K562 (cell line): Measurements from ENCODE around the gene TAL1. TPM values are rescaled to one million over a fixed set of nuclear protein-coding genes. Genes with fewer than 3 reads are reported as not detected.

Experiments
- BCLAF1 ChIP-seq, 2 experiments: fragments of 450-650 bp in 1 of 2; IDR thresholded peaks; 2 replicates each; pipeline ENCODE4 v1.6.1; 2011 to 2017; ENCODE audit warnings: low read depth in 2 of 2, antibody characterized with exemption in 1 of 2, borderline replicate concordance in 1 of 2, low read length in 1 of 2, mild to moderate bottlenecking in 1 of 2, mixed read lengths in 1 of 2; ENCODE audit not compliant: control insufficient read depth in 1 of 2
- BHLHE40 ChIP-seq: IDR thresholded peaks from 2 replicates; pipeline ENCODE4 v1.6.1; 2011; ENCODE audit warnings: low read length, improper control_type of control experiment
- CHD1 ChIP-seq: fragments of 200-600 bp; sonication (generic); IDR thresholded peaks from one replicate; pipeline ENCODE4 v1.6.1; 2012; ENCODE audit warnings: mild to moderate bottlenecking, moderate library complexity, low read length, inconsistent platforms
- DPF2 ChIP-seq: fragments of 450-650 bp; IDR thresholded peaks from 2 replicates; pipeline ENCODE4 v1.6.1; 2016
- EHMT2 ChIP-seq: fragments of 450-650 bp; IDR thresholded peaks from 2 replicates; pipeline ENCODE4 v1.6.1; 2018; ENCODE audit warnings: antibody characterized with exemption
- FOXJ3 ChIP-seq: sonication (generic); formaldehyde crosslinking; IDR thresholded peaks from 2 replicates; pipeline ENCODE4 v1.4.0; 2020; ENCODE audit warnings: mild to moderate bottlenecking, missing genetic modification reagents
- FOXO4 ChIP-seq: fragments of 450-650 bp; formaldehyde crosslinking; IDR thresholded peaks from 2 replicates; pipeline ENCODE4 v1.4.0; 2020; ENCODE audit warnings: mild to moderate bottlenecking, moderate library complexity
- GTF2F1 ChIP-seq: IDR thresholded peaks from 2 replicates; pipeline ENCODE4 v1.6.1; 2011; ENCODE audit warnings: low read depth, low read length, improper control_type of control experiment
- HDGF ChIP-seq: fragments of 450-650 bp; IDR thresholded peaks from 2 replicates; pipeline ENCODE4 v1.6.1; 2016
- HMBOX1 ChIP-seq: sonication (generic); IDR thresholded peaks from 2 replicates; pipeline ENCODE4 v1.6.1; 2016
- NKRF ChIP-seq: fragments of 450-650 bp; IDR thresholded peaks from 2 replicates; pipeline ENCODE4 v1.6.1; 2016; ENCODE audit warnings: borderline replicate concordance
- PREB ChIP-seq: sonication (generic); formaldehyde crosslinking; IDR thresholded peaks from 2 replicates; pipeline ENCODE4 v1.8.1; 2023; ENCODE audit warnings: mild to moderate bottlenecking, missing genetic modification reagents
- RBM39 ChIP-seq: fragments of 200-400 bp; formaldehyde crosslinking; optimal IDR thresholded peaks from 2 replicates; pipeline ENCODE3; 2018; ENCODE audit warnings: low read depth, low read length
- RHOXF2B ChIP-seq: fragments of 250-450 bp; sonication (Bioruptor Pico); conservative IDR thresholded peaks from 2 replicates; pipeline ENCODE4 v1.5.1; 2021
- SMC3 ChIP-seq: conservative IDR thresholded peaks from 2 replicates; pipeline ENCODE4 v1.6.1; 2011; ENCODE audit warnings: low read depth, low read length, improper control_type of control experiment; ENCODE audit not compliant: insufficient read depth
- ZFP1 ChIP-seq: fragments of 450-650 bp; formaldehyde crosslinking; IDR thresholded peaks from 2 replicates; pipeline ENCODE4 v1.4.0; 2020; ENCODE audit warnings: mild to moderate bottlenecking, mixed read lengths
- ZNF146 ChIP-seq: IDR thresholded peaks from one replicate; pipeline ENCODE4 v1.6.1; 2018; ENCODE audit warnings: missing compliant biosample characterization; ENCODE audit not compliant: unreplicated experiment
- ZNF175 ChIP-seq: fragments of 200-800 bp; sonication (Bioruptor generic); IDR thresholded peaks from 2 replicates; pipeline ENCODE4 v1.6.1; 2016; ENCODE audit warnings: low read depth, mild to moderate bottlenecking, missing genetic modification characterization, missing compliant biosample characterization
- ZNF224 ChIP-seq: sonication (generic); formaldehyde crosslinking; IDR thresholded peaks from 2 replicates; pipeline ENCODE4 v1.8.0; 2022; ENCODE audit warnings: mild to moderate bottlenecking, missing genetic modification reagents
- polyA plus RNA-seq, 8 experiments: library from polyadenylated mRNA; depleted of rRNA in 4 of 8; stranded (reverse) in 5 of 8; unstranded in 3 of 8; fragments of >200 nt; fragmentation: Nextera tagmentation in 2 of 8; fragmentation: Illumina TruSeq in 1 of 8; extraction: Ambion mirVana in 2 of 8; extraction: Trizol in 1 of 8; gene quantifications; 2 replicates each; pipeline versions ENCODE4 v1.2.1 to v1.2.3, GENCODE V29; 2011 to 2014; ENCODE audit warnings: inconsistent platforms in 1 of 8, missing spikeins in 1 of 8
- total RNA-seq, 7 experiments: library from RNA; depleted of rRNA in 6 of 7; stranded (reverse); fragments of >200 nt in 6 of 7; fragmentation: Illumina TruSeq in 2 of 7; extraction: Trizol in 2 of 7; gene quantifications; 2 replicates each; pipeline versions ENCODE4 v1.2.1 to v1.2.3, GENCODE V29; 2011 to 2021; ENCODE audit warnings: low replicate concordance in 1 of 7

Gene TAL1
- total and polyA plus RNA-seq, 9 of the 15 experiments (the other 6 are each of a cell fraction or from before 2014, with no cell fraction given) = 18.5 to 106 (median 59.7) TPM

GRCh38 chr1:47179017-47179987 lies 52.7 kb downstream of the TAL1 start (continued):
- TF ChIP-seq BHLHE40 (peak; percentile 56), RHOXF2B (CRISPR knock-in tag) (no peak), GTF2F1 (no peak), SMC3 (peak; percentile 93), ZNF224 (no peak), ZFP1 (no peak), FOXO4 (CRISPR knock-in tag) (peak; percentile 73; the same call in 1 of the 2 replicates), FOXJ3 (CRISPR knock-in tag) (no peak), PREB (CRISPR knock-in tag) (no peak), HMBOX1 (no peak), NKRF (no peak), CHD1 (no peak), HDGF (no peak), DPF2 (peak; percentile 58), EHMT2 (no peak), BCLAF1 (IDR thresholded peaks at IDR 0.05; ENCODE audit: borderline replicate concordance in 1 of 2, control insufficient read depth in 1 of 2, low read depth in 2 of 2, low read length in 1 of 2) (no peak), ZNF175 (CRISPR knock-in tag) (no peak), RBM39 (no peak), ZNF146 (CRISPR knock-in tag) (no peak)
